GM19372 (cell line): ENCODE measurements around the gene HMGXB3.

Source experiments
- ATAC-seq: cut with Tn5 transposase; IDR thresholded peaks from one replicate; pipeline ENCODE4 v1.9.1; 2021; ENCODE audit warnings: mild to moderate bottlenecking, low read depth, moderate library complexity; ENCODE audit not compliant: unreplicated experiment

Gene HMGXB3

GRCh38 chr5:150000256-150000989, at the start of gene HMGXB3, which contains the start of gene TIGD6:
TSS of gene HMGXB3 (plus strand) at chr5:150000739. CDS start at chr5:150004853, 4,114 bp downstream.
TSS of gene TIGD6 (minus strand) at chr5:150000654. CDS start at chr5:149996348, 4,306 bp downstream.
- ATAC-seq: peak; percentile 89

GRCh38 chr5:149951138-149951749, 49.3 kb upstream of the HMGXB3 start:
- no peak for ATAC-seq

GRCh38 chr5:149953436-149954121, 47.0 kb upstream of the HMGXB3 start:
- ATAC-seq: no peak

- no peak for ATAC-seq
Observed at GRCh38 chr5:149954798-149955197, 45.7 kb upstream of the HMGXB3 start.

GRCh38 chr5:149956685-149957084, 43.9 kb upstream of the HMGXB3 start:
- ATAC-seq: no peak

GRCh38 chr5:149957855-149958254, 42.7 kb upstream of the HMGXB3 start:
- no peak for ATAC-seq

- ATAC-seq: no peak
Observed at GRCh38 chr5:149959406-149960236, 40.9 kb upstream of the HMGXB3 start.

- peak; percentile 98 for ATAC-seq
Observed at GRCh38 chr5:149960272-149961185, 40.0 kb upstream of the HMGXB3 start, which contains the start of gene SLC26A2. TSS of gene SLC26A2 (plus strand) at chr5:149960758. CDS start at chr5:149977653, 16,895 bp downstream.

GRCh38 chr5:149961186-149961685, 39.3 kb upstream of the HMGXB3 start:
- ATAC-seq: no peak

GRCh38 chr5:149961957-149962409, 38.6 kb upstream of the HMGXB3 start:
- no peak for ATAC-seq

- ATAC-seq: no peak
Observed at GRCh38 chr5:149962601-149963300, 37.8 kb upstream of the HMGXB3 start.

- no peak for ATAC-seq
Observed at GRCh38 chr5:149963729-149964128, 36.8 kb upstream of the HMGXB3 start.

GRCh38 chr5:149966946-149967345, 33.6 kb upstream of the HMGXB3 start:
- ATAC-seq: no peak

- no peak for ATAC-seq
Observed at GRCh38 chr5:149969181-149969930, 31.2 kb upstream of the HMGXB3 start.

- no peak for ATAC-seq
Observed at GRCh38 chr5:149975409-149975808, 25.1 kb upstream of the HMGXB3 start.

- ATAC-seq: no peak
Observed at GRCh38 chr5:149979896-149980295, 20.6 kb upstream of the HMGXB3 start.

GRCh38 chr5:149981206-149981605, 19.3 kb upstream of the HMGXB3 start:
- ATAC-seq: no peak

- no peak for ATAC-seq
Observed at GRCh38 chr5:149982505-149982904, 18.0 kb upstream of the HMGXB3 start.
